GM12878 (cell line): ENCODE results near the gene OR6C70.

Experiments
- CEBPB ChIP-seq, 2 experiments: fragments of 150-350 bp in 1 of 2; IDR thresholded peaks; 2 replicates each; pipeline ENCODE4 v1.6.1; 2012 to 2014; ENCODE audit warnings: low read depth in 2 of 2, low read length in 2 of 2, borderline replicate concordance in 1 of 2, inconsistent platforms in 1 of 2
- MAX ChIP-seq: IDR thresholded peaks from 2 replicates; pipeline ENCODE4 v1.6.1; 2012; ENCODE audit warnings: low read depth, low read length, improper control_type of control experiment
- STAT1 ChIP-seq: fragments of 450-650 bp; conservative IDR thresholded peaks from 2 replicates; pipeline ENCODE4 v1.6.1; 2014; ENCODE audit warnings: antibody characterized with exemption, mild to moderate bottlenecking
- TCF7 ChIP-seq: IDR thresholded peaks from 2 replicates; pipeline ENCODE4 v1.6.1; 2014; ENCODE audit warnings: antibody characterized with exemption, borderline replicate concordance
- ZNF274 ChIP-seq: IDR thresholded peaks from one replicate; pipeline ENCODE4 v1.8.0; 2011; ENCODE audit not compliant: insufficient read length, insufficient read depth

- no peak for TF ChIP-seq ZNF274
- no peak for TF ChIP-seq MAX
- TF ChIP-seq CEBPB (IDR thresholded peaks at IDR 0.05; ENCODE audit: borderline replicate concordance in 1 of 2, low read depth in 2 of 2, low read length in 2 of 2) = no peak
- no peak for TF ChIP-seq TCF7
- TF ChIP-seq STAT1 = no peak
Observed at GRCh38 chr12:55472264-55472663, 2.3 kb upstream of the OR6C70 start.
